NT2/D1 (cell line): ENCODE results near the gene DUSP7.

Experiments used
- SUZ12 ChIP-seq: IDR thresholded peaks from 2 replicates; pipeline ENCODE4 v1.6.1; 2011; ENCODE audit not compliant: insufficient read length, insufficient read depth; ENCODE audit errors: extremely low read depth
- ZNF274 ChIP-seq: IDR thresholded peaks from 2 replicates; pipeline ENCODE4 v1.6.1; 2011; ENCODE audit warnings: mild to moderate bottlenecking, low read depth, low read length

DNA sequence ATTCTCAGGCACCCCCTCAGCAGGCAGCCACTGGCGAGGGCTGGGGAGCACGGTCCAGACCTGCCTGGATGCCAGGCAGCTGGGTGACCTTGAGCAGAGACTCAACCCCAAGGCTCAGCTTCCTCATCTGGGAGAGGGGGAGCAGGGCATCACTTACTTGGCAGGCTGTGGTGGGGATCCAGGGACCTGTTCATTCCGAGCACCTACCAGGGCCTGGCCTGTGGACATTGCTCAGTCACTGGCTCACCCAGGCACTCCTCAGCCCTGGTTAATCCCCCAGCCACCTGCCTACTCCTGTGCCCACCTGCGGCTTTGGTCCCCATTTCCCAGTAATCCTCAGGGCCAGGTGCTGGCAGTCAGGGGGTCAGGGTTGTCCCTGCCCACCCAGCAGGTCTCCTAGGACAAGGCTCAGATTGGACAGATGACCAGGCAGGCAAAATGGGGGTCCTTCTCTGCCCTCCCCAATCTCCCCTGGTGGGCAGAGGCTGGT, 51.4 kb downstream of the DUSP7 start:
- no peak for TF ChIP-seq ZNF274
- TF ChIP-seq SUZ12: no peak
